HepG2 (cell line): ENCODE data around the gene MZF1. TPM values are rescaled to one million over a fixed set of nuclear protein-coding genes. Genes with fewer than 3 reads are reported as not detected.

Experiments used
- ATF1 ChIP-seq: IDR thresholded peaks from 2 replicates; pipeline ENCODE4 v1.6.1; 2016; ENCODE audit warnings: mild to moderate bottlenecking, control low read depth
- CHD4 ChIP-seq: fragments of 200-600 bp; sonication (generic); IDR thresholded peaks from 2 replicates; pipeline ENCODE4 v1.7.0; 2017; ENCODE audit warnings: mild to moderate bottlenecking, low read length, borderline replicate concordance
- DR1 ChIP-seq: sonication (generic); formaldehyde crosslinking; IDR thresholded peaks from 2 replicates; pipeline ENCODE4 v1.8.0; 2021; ENCODE audit warnings: mild to moderate bottlenecking, missing genetic modification reagents, inconsistent platforms
- FOXK1 ChIP-seq: sonication (generic); formaldehyde crosslinking; IDR thresholded peaks from 2 replicates; pipeline ENCODE4 v1.4.0; 2020; ENCODE audit warnings: low read depth, missing genetic modification reagents, borderline replicate concordance
- FOXM1 ChIP-seq: sonication (generic); formaldehyde crosslinking; IDR thresholded peaks from 2 replicates; pipeline ENCODE4 v1.5.0; 2020; ENCODE audit warnings: missing genetic modification reagents
- HDAC1 ChIP-seq: sonication (generic); formaldehyde crosslinking; IDR thresholded peaks from 2 replicates; pipeline ENCODE4 v1.5.1; 2020; ENCODE audit warnings: mild to moderate bottlenecking, missing genetic modification reagents
- HNF4G ChIP-seq, 2 experiments: sonication (generic) in 1 of 2; formaldehyde crosslinking in 1 of 2; IDR thresholded peaks; 2 replicates each; pipeline versions ENCODE4 v1.4.0 to v1.6.1; 2011 to 2020; ENCODE audit warnings: borderline replicate concordance in 2 of 2, low read depth in 2 of 2, mild to moderate bottlenecking in 2 of 2, low read length in 1 of 2, missing genetic modification reagents in 1 of 2, moderate library complexity in 1 of 2
- NCOR1 ChIP-seq: fragments of 200-600 bp; sonication (generic); IDR thresholded peaks from 2 replicates; pipeline ENCODE4 v1.7.0; 2017; ENCODE audit warnings: antibody characterized with exemption, low read length, borderline replicate concordance
- NFIC ChIP-seq: IDR thresholded peaks from 2 replicates; pipeline ENCODE4 v1.6.1; 2012; ENCODE audit warnings: mild to moderate bottlenecking, low read length, inconsistent platforms
- SNRNP70 ChIP-seq: fragments of 200-400 bp; formaldehyde crosslinking; IDR thresholded peaks from 2 replicates; pipeline ENCODE4 v1.6.1; 2017; ENCODE audit warnings: mild to moderate bottlenecking, low read depth, low read length, moderate library complexity
- SUZ12 ChIP-seq: fragments of 150-350 bp; IDR thresholded peaks from 2 replicates; pipeline ENCODE4 v1.6.1; 2014; ENCODE audit warnings: low read depth, low read length
- TP53 ChIP-seq: sonication (generic); formaldehyde crosslinking; conservative IDR thresholded peaks from 2 replicates; pipeline ENCODE4 v1.4.0; 2020; ENCODE audit warnings: missing genetic modification reagents
- ZBTB43 ChIP-seq: sonication (generic); formaldehyde crosslinking; conservative IDR thresholded peaks from 2 replicates; pipeline ENCODE4 v1.4.0; 2020; ENCODE audit warnings: missing genetic modification reagents
- ZNF674 ChIP-seq: sonication (generic); formaldehyde crosslinking; IDR thresholded peaks from 2 replicates; pipeline ENCODE4 v1.5.0; 2020; ENCODE audit warnings: low read depth, mild to moderate bottlenecking, missing genetic modification reagents
- ZSCAN30 ChIP-seq: sonication (generic); formaldehyde crosslinking; IDR thresholded peaks from 2 replicates; pipeline ENCODE4 v1.5.0; 2020; ENCODE audit warnings: mild to moderate bottlenecking, missing genetic modification reagents
- polyA plus RNA-seq, 8 experiments: library from polyadenylated mRNA; depleted of rRNA in 3 of 8; stranded (reverse) in 7 of 8; unstranded in 1 of 8; fragments of >200 nt; fragmentation: Illumina TruSeq in 4 of 8; extraction: Trizol in 4 of 8; gene quantifications; 2 replicates each; pipeline versions ENCODE4 v1.2.1 to v1.2.3, GENCODE V29; 2011 to 2016; ENCODE audit warnings: low read depth in 4 of 8, missing spikeins in 1 of 8, mixed read lengths in 1 of 8; ENCODE audit not compliant: insufficient read depth in 1 of 8
- total RNA-seq, 5 experiments: library from RNA; depleted of rRNA; stranded (reverse); fragments of >200 nt; fragmentation: Illumina TruSeq; extraction: Trizol; gene quantifications; 2 replicates each; pipeline ENCODE4 v1.2.3, GENCODE V29; 2016; ENCODE audit warnings: low read depth in 1 of 5
- TF ChIP-seq, protein P1 (sequence below): sonication (generic); formaldehyde crosslinking; IDR thresholded peaks from 2 replicates; pipeline ENCODE4 v1.4.0; 2020; ENCODE audit warnings: mild to moderate bottlenecking, missing genetic modification reagents
- TF ChIP-seq, protein P2 (sequence below): sonication (generic); formaldehyde crosslinking; IDR thresholded peaks from 2 replicates; pipeline ENCODE4 v1.5.1; 2020; ENCODE audit warnings: mild to moderate bottlenecking, missing genetic modification reagents, moderate library complexity
- TF ChIP-seq, protein P3 (sequence below): sonication (generic); formaldehyde crosslinking; IDR thresholded peaks from 2 replicates; pipeline ENCODE4 v1.4.0; 2020; ENCODE audit warnings: missing genetic modification reagents
- TF ChIP-seq, protein P4 (sequence below): sonication (generic); formaldehyde crosslinking; conservative IDR thresholded peaks from 2 replicates; pipeline ENCODE4 v1.4.0; 2020; ENCODE audit warnings: mild to moderate bottlenecking, missing genetic modification reagents, moderate library complexity

MZF1 gene
- total and polyA plus RNA-seq, 2 of the 13 experiments (the other 11 are each of a cell fraction or from before 2014, with no cell fraction given) = 3.1 to 8.1 TPM

DNA sequence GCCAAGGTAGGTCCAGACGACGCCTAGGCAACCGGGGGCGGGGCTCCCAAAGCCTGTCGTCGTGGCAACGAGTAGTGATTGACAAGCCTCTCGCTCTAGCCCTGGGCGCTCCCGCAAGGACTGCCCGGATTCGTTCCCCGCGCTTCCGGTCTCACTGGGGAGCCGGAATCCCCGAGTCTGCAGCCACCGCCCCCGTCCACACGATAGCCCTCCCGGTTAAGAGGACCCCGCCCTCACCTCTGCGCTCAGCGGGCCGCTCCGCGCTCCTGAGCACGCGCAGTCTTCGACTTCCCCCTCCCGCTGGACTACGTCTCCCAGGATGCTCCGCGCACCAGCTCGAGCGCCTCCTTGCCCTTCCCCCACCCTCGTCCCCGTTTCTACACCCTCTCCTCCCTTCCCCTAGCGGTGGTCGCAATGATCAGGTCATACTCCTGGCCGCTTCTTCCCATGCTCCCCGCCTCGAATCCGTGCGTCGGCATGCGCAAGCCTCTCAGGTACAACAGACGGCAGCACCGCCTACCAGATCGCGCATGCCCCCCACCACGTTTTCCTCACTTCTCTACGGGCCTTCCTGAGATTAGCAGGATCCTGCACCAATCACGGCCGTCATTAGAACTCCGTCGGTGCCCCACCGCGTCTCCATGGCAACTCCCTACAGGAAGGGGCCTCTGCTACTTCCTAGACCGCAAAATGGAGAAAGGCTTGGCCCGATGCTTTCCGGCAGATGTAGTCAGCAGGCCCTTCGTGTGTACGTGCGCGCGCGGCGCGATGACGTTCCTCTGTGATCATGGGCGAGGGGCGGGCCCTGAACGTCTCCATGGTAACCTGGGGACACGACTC is at the start of gene MZF1 (continued):
- TF ChIP-seq ZNF674 = peak; percentile 50; the same call in 1 of the 2 replicates
- peak; percentile 42 for TF ChIP-seq SUZ12
- TF ChIP-seq, protein P1, sequence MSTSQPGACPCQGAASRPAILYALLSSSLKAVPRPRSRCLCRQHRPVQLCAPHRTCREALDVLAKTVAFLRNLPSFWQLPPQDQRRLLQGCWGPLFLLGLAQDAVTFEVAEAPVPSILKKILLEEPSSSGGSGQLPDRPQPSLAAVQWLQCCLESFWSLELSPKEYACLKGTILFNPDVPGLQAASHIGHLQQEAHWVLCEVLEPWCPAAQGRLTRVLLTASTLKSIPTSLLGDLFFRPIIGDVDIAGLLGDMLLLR (CRISPR knock-in tag) = 0 out of 2 replicates have a peak, but pooled peaks have one; percentile 27
- no peak for TF ChIP-seq ZSCAN30 (CRISPR knock-in tag)
- no peak for TF ChIP-seq CHD4
- TF ChIP-seq NFIC = no peak
- TF ChIP-seq ZBTB43 = no peak
- peak; percentile 62 for TF ChIP-seq FOXK1 (CRISPR knock-in tag)
- no peak for TF ChIP-seq SNRNP70
- TF ChIP-seq HNF4G (IDR thresholded peaks at IDR 0.05; ENCODE audit: borderline replicate concordance, low read depth, low read length) = no peak
- TF ChIP-seq HNF4G (CRISPR knock-in tag; IDR thresholded peaks at IDR 0.05; ENCODE audit: borderline replicate concordance, low read depth) = 0 out of 2 replicates have a peak, but pooled peaks have one; percentile 24
- TF ChIP-seq ATF1 (CRISPR knock-in tag) = peak; percentile 96
- TF ChIP-seq, protein P2, sequence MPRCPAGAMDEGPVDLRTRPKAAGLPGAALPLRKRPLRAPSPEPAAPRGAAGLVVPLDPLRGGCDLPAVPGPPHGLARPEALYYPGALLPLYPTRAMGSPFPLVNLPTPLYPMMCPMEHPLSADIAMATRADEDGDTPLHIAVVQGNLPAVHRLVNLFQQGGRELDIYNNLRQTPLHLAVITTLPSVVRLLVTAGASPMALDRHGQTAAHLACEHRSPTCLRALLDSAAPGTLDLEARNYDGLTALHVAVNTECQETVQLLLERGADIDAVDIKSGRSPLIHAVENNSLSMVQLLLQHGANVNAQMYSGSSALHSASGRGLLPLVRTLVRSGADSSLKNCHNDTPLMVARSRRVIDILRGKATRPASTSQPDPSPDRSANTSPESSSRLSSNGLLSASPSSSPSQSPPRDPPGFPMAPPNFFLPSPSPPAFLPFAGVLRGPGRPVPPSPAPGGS (CRISPR knock-in tag) = peak; percentile 44
- 0 out of 2 replicates have a peak, but pooled peaks have one; percentile 32 for TF ChIP-seq NCOR1
- peak; percentile 95; the same call in 1 of the 2 replicates for TF ChIP-seq HDAC1 (CRISPR knock-in tag)
- TF ChIP-seq, protein P3, sequence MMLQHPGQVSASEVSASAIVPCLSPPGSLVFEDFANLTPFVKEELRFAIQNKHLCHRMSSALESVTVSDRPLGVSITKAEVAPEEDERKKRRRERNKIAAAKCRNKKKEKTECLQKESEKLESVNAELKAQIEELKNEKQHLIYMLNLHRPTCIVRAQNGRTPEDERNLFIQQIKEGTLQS (CRISPR knock-in tag) = peak; percentile 30; the same call in 1 of the 2 replicates
- TF ChIP-seq TP53 = no peak
- no peak for TF ChIP-seq FOXM1 (CRISPR knock-in tag)
- TF ChIP-seq, protein P4, sequence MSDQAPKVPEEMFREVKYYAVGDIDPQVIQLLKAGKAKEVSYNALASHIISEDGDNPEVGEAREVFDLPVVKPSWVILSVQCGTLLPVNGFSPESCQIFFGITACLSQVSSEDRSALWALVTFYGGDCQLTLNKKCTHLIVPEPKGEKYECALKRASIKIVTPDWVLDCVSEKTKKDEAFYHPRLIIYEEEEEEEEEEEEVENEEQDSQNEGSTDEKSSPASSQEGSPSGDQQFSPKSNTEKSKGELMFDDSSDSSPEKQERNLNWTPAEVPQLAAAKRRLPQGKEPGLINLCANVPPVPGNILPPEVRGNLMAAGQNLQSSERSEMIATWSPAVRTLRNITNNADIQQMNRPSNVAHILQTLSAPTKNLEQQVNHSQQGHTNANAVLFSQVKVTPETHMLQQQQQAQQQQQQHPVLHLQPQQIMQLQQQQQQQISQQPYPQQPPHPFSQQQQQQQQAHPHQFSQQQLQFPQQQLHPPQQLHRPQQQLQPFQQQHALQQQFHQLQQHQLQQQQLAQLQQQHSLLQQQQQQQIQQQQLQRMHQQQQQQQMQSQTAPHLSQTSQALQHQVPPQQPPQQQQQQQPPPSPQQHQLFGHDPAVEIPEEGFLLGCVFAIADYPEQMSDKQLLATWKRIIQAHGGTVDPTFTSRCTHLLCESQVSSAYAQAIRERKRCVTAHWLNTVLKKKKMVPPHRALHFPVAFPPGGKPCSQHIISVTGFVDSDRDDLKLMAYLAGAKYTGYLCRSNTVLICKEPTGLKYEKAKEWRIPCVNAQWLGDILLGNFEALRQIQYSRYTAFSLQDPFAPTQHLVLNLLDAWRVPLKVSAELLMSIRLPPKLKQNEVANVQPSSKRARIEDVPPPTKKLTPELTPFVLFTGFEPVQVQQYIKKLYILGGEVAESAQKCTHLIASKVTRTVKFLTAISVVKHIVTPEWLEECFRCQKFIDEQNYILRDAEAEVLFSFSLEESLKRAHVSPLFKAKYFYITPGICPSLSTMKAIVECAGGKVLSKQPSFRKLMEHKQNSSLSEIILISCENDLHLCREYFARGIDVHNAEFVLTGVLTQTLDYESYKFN (CRISPR knock-in tag) = peak; percentile 53
- 0 out of 2 replicates have a peak, but pooled peaks have one; percentile 30 for TF ChIP-seq DR1 (CRISPR knock-in tag)
